IMR-90 (cell line): ENCODE measurements around the gene RERE. TPM values are rescaled to one million over a fixed set of nuclear protein-coding genes. Genes with fewer than 3 reads are reported as not detected.

ENCODE experiments used
- ATAC-seq: fragments of 200-7000 bp; cut with Tn5 transposase; 2 replicates; pipeline ENCODE4 v1.9.1; 2020; ENCODE audit warnings: low read depth, mild to moderate bottlenecking, moderate library complexity
- BruUV-seq: library from RNA; stranded (reverse); fragments of 400-500 nt; replicated peaks from 2 replicates; lab custom pipeline; 2021; lab: Mats Ljungman, UMichigan
- CTCF ChIA-PET: fragments of 300-600 bp; formaldehyde crosslinking; extraction: SDS; loops from one replicate; lab custom pipeline; 2021; ENCODE audit warnings: antibody characterized with exemption; lab: Yijun Ruan, JAX
- POLR2A ChIA-PET: fragments of 300-600 bp; sonication (Branson Sonifier 250); formaldehyde crosslinking; loops from one replicate; lab custom pipeline; 2022; ENCODE audit warnings: antibody characterized with exemption; ENCODE audit not compliant: unreplicated experiment; lab: Charles Lee
- DNase-seq: peaks from one replicate; pipeline ENCODE4 v3.0.0; 2013
- H2AFZ ChIP-seq: replicated peaks from 2 replicates; pipeline ENCODE3; 2013; ENCODE audit warnings: low read length, mild to moderate bottlenecking; ENCODE audit not compliant: poor library complexity
- H2AK5ac ChIP-seq: 2 replicates; pipeline ENCODE4 v1.6.1; 2013; ENCODE audit warnings: low read depth, low read length, inconsistent platforms
- H2AK9ac ChIP-seq: replicated peaks from 2 replicates; pipeline ENCODE3; 2013; ENCODE audit warnings: mild to moderate bottlenecking, low read depth, low read length, moderate library complexity; ENCODE audit not compliant: poor library complexity
- H2BK120ac ChIP-seq: 2 replicates; pipeline ENCODE4 v1.6.1; 2013; ENCODE audit warnings: low read depth, low read length, inconsistent platforms
- H2BK15ac ChIP-seq: 3 replicates; pipeline ENCODE4 v1.6.1; 2013; ENCODE audit warnings: low read depth, low read length, inconsistent platforms
- H2BK20ac ChIP-seq: 2 replicates; pipeline ENCODE4 v1.6.1; 2013; ENCODE audit warnings: low read depth, mild to moderate bottlenecking, inconsistent platforms, low read length, moderate library complexity
- H2BK5ac ChIP-seq: 2 replicates; pipeline ENCODE4 v1.6.1; 2013; ENCODE audit warnings: mild to moderate bottlenecking, low read depth, low read length, inconsistent platforms; ENCODE audit not compliant: poor library complexity, severe bottlenecking
- H3K14ac ChIP-seq: replicated peaks from 2 replicates; pipeline ENCODE4 v1.6.1; 2013; ENCODE audit warnings: low read depth, low read length, inconsistent platforms
- H3K18ac ChIP-seq: 2 replicates; pipeline ENCODE4 v1.6.1; 2013; ENCODE audit warnings: low read depth, low read length, control low read depth
- H3K23ac ChIP-seq: 2 replicates; pipeline ENCODE4 v1.6.1; 2013; ENCODE audit warnings: low read depth, low read length, inconsistent platforms
- H3K27ac ChIP-seq: 2 replicates; pipeline ENCODE4 v1.5.1; 2013; ENCODE audit warnings: mild to moderate bottlenecking, control low read depth, low read length; ENCODE audit not compliant: insufficient read depth
- H3K27me3 ChIP-seq: 2 replicates; pipeline ENCODE4 v1.6.1; 2013; ENCODE audit warnings: low read length; ENCODE audit not compliant: control insufficient read depth, insufficient read depth
- H3K36me3 ChIP-seq: 2 replicates; pipeline ENCODE4 v1.6.1; 2013; ENCODE audit warnings: low read length, mixed read lengths; ENCODE audit not compliant: control insufficient read depth, insufficient read depth
- H3K4ac ChIP-seq: 2 replicates; pipeline ENCODE4 v1.6.1; 2013; ENCODE audit warnings: low read depth, low read length, inconsistent platforms
- H3K4me1 ChIP-seq: 2 replicates; pipeline ENCODE4 v1.6.1; 2013; ENCODE audit warnings: low read length, mixed read lengths; ENCODE audit not compliant: control insufficient read depth, insufficient read depth
- H3K4me2 ChIP-seq: 2 replicates; pipeline ENCODE4 v1.6.1; 2013; ENCODE audit warnings: low read depth, mild to moderate bottlenecking, control low read depth, low read length, moderate library complexity
- H3K4me3 ChIP-seq: 2 replicates; pipeline ENCODE4 v1.5.1; 2013; ENCODE audit warnings: low read depth, mild to moderate bottlenecking, control low read depth, low read length, moderate library complexity; ENCODE audit not compliant: insufficient read depth
- H3K56ac ChIP-seq: 2 replicates; pipeline ENCODE4 v1.6.1; 2013; ENCODE audit warnings: low read length, inconsistent platforms; ENCODE audit not compliant: insufficient read depth; ENCODE audit errors: extremely low read depth
- H3K79me1 ChIP-seq, 2 experiments: 2 replicates each; pipeline ENCODE4 v1.6.1; 2013; ENCODE audit warnings: low read length in 2 of 2, inconsistent platforms in 1 of 2, low read depth in 1 of 2
- H3K9ac ChIP-seq: 2 replicates; pipeline ENCODE4 v1.6.1; 2013; ENCODE audit warnings: low read depth, low read length, control low read depth
- H3K9me1 ChIP-seq: 2 replicates; pipeline ENCODE4 v1.6.1; 2013; ENCODE audit warnings: low read length, inconsistent platforms; ENCODE audit not compliant: insufficient read depth
- H3K9me3 ChIP-seq: 2 replicates; pipeline ENCODE4 v1.6.1; 2013; ENCODE audit warnings: low read length; ENCODE audit not compliant: control insufficient read depth, insufficient read depth
- H4K20me1 ChIP-seq: 2 replicates; pipeline ENCODE4 v1.6.1; 2013; ENCODE audit warnings: low read length, inconsistent platforms; ENCODE audit not compliant: insufficient read depth
- H4K5ac ChIP-seq: 2 replicates; pipeline ENCODE4 v1.6.1; 2013; ENCODE audit warnings: mild to moderate bottlenecking, low read depth, low read length, control low read depth
- H4K8ac ChIP-seq, 2 experiments: 2 replicates each; pipeline ENCODE4 v1.6.1; 2013; ENCODE audit warnings: low read depth in 2 of 2, low read length in 2 of 2, control low read depth in 1 of 2, inconsistent platforms in 1 of 2
- H4K91ac ChIP-seq: 2 replicates; pipeline ENCODE4 v1.6.1; 2013; ENCODE audit warnings: low read depth, low read length, inconsistent platforms; ENCODE audit not compliant: insufficient read depth
- BHLHE40 ChIP-seq: fragments of 150-350 bp; IDR thresholded peaks from 2 replicates; pipeline ENCODE4 v1.6.1; 2016; ENCODE audit warnings: mild to moderate bottlenecking, low read depth, low read length
- CEBPB ChIP-seq: IDR thresholded peaks from 2 replicates; pipeline ENCODE4 v1.6.1; 2012; ENCODE audit warnings: low read depth, low read length, improper control_type of control experiment
- NFE2L2 ChIP-seq: fragments of 150-350 bp; IDR thresholded peaks from 2 replicates; pipeline ENCODE4 v1.6.1; 2016; ENCODE audit warnings: low read depth, mild to moderate bottlenecking, low read length
- POLR2A ChIP-seq: IDR thresholded peaks from 2 replicates; pipeline ENCODE4 v1.6.1; 2012; ENCODE audit warnings: mild to moderate bottlenecking, low read depth, low read length
- RAD21 ChIP-seq: IDR thresholded peaks from 2 replicates; pipeline ENCODE4 v1.6.1; 2012; ENCODE audit warnings: low read length, improper control_type of control experiment
- SMC3 ChIP-seq: fragments of 150-350 bp; IDR thresholded peaks from 2 replicates; pipeline ENCODE4 v1.6.1; 2016; ENCODE audit warnings: low read depth, mild to moderate bottlenecking, antibody characterized with exemption, low read length, moderate library complexity
- WGBS, 2 experiments: methylation state at CpG; one replicate each; pipeline versions ENCODE4 v1.1.5 to v1.1.7; 2013; ENCODE audit warnings: missing lambda C conversion rate in 2 of 2; ENCODE audit not compliant: insufficient read length in 1 of 2; ENCODE audit errors: extremely low coverage in 2 of 2; 5-methylcytosine and 5-hydroxymethylcytosine counted together
- dilution Hi-C: fragments of 300-500 bp; cut with HindIII; formaldehyde crosslinking; loops from one replicate; pipeline ENCODE4 v1.14.3; 2018; ENCODE audit warnings: low sequenced_read_pairs; ENCODE audit not compliant: unreplicated experiment
- in situ Hi-C: fragments of 300-500 bp; cut with MboI; formaldehyde crosslinking; loops from 3 replicates; pipeline ENCODE4 v1.14.3; 2019; ENCODE audit warnings: low sequenced_read_pairs, inconsistent platforms, mixed read lengths
- intact Hi-C: fragments of 100-400 bp; cut with micrococcal nuclease; formaldehyde crosslinking; loops from 2 replicates; pipeline ENCODE4 v1.10.0; 2022
- polyA plus RNA-seq, 3 experiments: library from polyadenylated mRNA; depleted of rRNA; stranded (reverse); fragments of >200 nt; gene quantifications; 2 replicates each; pipeline ENCODE4 v1.2.3, GENCODE V29; 2012; ENCODE audit warnings: low replicate concordance in 1 of 3
- total RNA-seq: library from RNA; depleted of rRNA; stranded (reverse); fragments of >200 nt; gene quantifications from 2 replicates; pipeline ENCODE4 v1.2.3, GENCODE V29; 2012

Gene RERE
- total and polyA plus RNA-seq, 2 of the 4 experiments (the other 2 are of a cell fraction) = 11.5 to 25.1 TPM

DNA sequence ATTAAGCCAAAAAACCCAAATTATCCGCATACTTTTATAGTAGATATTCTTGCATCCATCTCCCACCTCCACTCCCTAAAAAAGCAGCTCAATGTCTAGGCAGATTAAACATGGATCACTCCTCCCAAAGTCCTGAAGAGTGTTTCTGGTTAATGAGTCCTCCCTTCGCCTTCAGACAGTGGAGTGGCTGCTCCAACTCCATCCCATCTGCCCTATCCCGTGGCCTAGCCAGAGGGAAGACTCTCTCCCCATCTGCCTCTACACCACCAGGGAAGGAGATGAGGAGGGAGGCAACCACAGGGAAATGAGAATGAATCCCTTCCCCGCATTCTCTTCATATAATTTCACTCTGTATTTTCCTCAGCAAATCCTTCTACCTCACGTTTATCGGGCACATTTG, 395.7 kb downstream of the RERE start:
- Histone ChIP-seq H3K23ac (peak overlapping the region; percentile 86), H3K14ac (peak overlapping the region; percentile 98), H4K5ac (peak overlapping the region; percentile 32), H2BK120ac (peak overlapping the region; percentile 63), H3K9me1 (peaks cover 21% of the 10 kb centered on the region), H4K20me1 (peaks cover 56% of the 10 kb centered on the region), H4K91ac (peak overlapping the region; percentile 77), H2AK5ac (peak overlapping the region; percentile 92), H2BK5ac (peak overlapping the region; percentile 84), H2AK9ac (peak overlapping the region; percentile 38), H3K4me1 (peaks cover 23% of the 10 kb centered on the region), H3K4me3 (peak overlapping the region; percentile 73), H3K27me3 (no peaks in the 10 kb centered on the region), H3K79me1 (peaks cover 17 to 74% of the 10 kb centered on the region in 2 experiments), H2BK15ac (peak overlapping the region; percentile 62; the same call in 1 of the 3 replicates), H3K4me2 (peak overlapping the region; percentile 60), H3K27ac (peak overlapping the region; percentile 75), H3K56ac (peak overlapping the region; percentile 96), H3K9ac (peak overlapping the region; percentile 100), H4K8ac (peak overlapping the region; percentile 43 to 84; a peak in 3 of 4 replicates), H3K36me3 (peaks cover 20% of the 10 kb centered on the region), H3K18ac (peak overlapping the region; percentile 20), H3K4ac (peak overlapping the region; percentile 83), H2AFZ (peak overlapping the region; percentile 50), H2BK20ac (peak overlapping the region; percentile 22; the same call in 1 of the 2 replicates), H3K9me3 (no peaks in the 10 kb centered on the region)
- intact Hi-C loops = loop anchor here (1.0 to 5.0 kb wide), 7 partner anchors 24 to 444 kb away; no protein-coding TSS in a partner anchor
- DNase-seq (peak; percentile 42), ATAC-seq (peak; percentile 9; the same call in 1 of the 2 replicates)
- WGBS, 2 experiments = no CpG with 5 or more reads among the region's 6 CpGs
- TSS peak; percentile 9 for BruUV-seq
- CTCF ChIA-PET = interaction anchor here (1.5 kb wide), 1 partner anchor 13 kb away, joined by 7 read pairs; no protein-coding TSS in a partner anchor
- in situ Hi-C loops = no loop called here
- POLR2A ChIA-PET = no interaction called here
- TF ChIP-seq BHLHE40 (no peak), CEBPB (no peak), SMC3 (no peak), NFE2L2 (no peak), RAD21 (no peak), POLR2A (0 out of 2 replicates have a peak, but pooled peaks have one; percentile 32)
- dilution Hi-C loops = no loop called here
